HepG2 (cell line): ENCODE data around the gene ZFAND4. TPM values are rescaled to one million over a fixed set of nuclear protein-coding genes. Genes with fewer than 3 reads are reported as not detected.
"Not testable (repeated sequence)": the region's sequence is repeated elsewhere in the genome, so short reads cannot be mapped to it uniquely, and the experiment has no call there.

Experiments
- ATAC-seq: fragments of 200-7000 bp; cut with Tn5 transposase; 3 replicates; pipeline ENCODE4 v1.9.1; 2020; ENCODE audit warnings: mild to moderate bottlenecking, moderate library complexity
- BruUV-seq: library from RNA; stranded (reverse); fragments of 400-500 nt; replicated peaks from 2 replicates; lab custom pipeline; 2021; lab: Mats Ljungman, UMichigan
- CTCF ChIA-PET: fragments of 300-600 bp; formaldehyde crosslinking; extraction: SDS; loops from one replicate; lab custom pipeline; 2021; ENCODE audit warnings: low total read pairs, inconsistent platforms, low intra/inter-chr PET ratio; lab: Yijun Ruan, JAX
- POLR2A ChIA-PET: fragments of 350-600 bp; sonication (Branson Sonifier 250); formaldehyde crosslinking; loops from one replicate; lab custom pipeline; 2020; ENCODE audit warnings: antibody characterized with exemption, inconsistent platforms; lab: Yijun Ruan, JAX
- DNase-seq: peaks from one replicate; pipeline ENCODE4 v3.0.0-alpha.2; 2015; ENCODE audit warnings: low spot score
- FAIRE-seq: peaks from 3 replicates; lab custom pipeline; 2011; peaks lifted over from hg19 to GRCh38; lab: Jason Lieb, UNC
- H2AFZ ChIP-seq: one replicate; pipeline ENCODE4 v1.6.1; 2011; ENCODE audit warnings: low read length, inconsistent platforms
- H3K27ac ChIP-seq: fragments of 300-600 bp; 3 replicates; pipeline ENCODE4 v1.8.0; 2011; ENCODE audit warnings: mixed run types, mild to moderate bottlenecking, mixed read lengths, low read length, inconsistent platforms; ENCODE audit not compliant: insufficient read depth; ENCODE audit errors: extremely low read length
- H3K27me3 ChIP-seq, 2 experiments: fragments of 200-600 bp in 1 of 2; 2 replicates in 1 of 2; 3 replicates in 1 of 2; pipeline versions ENCODE4 v1.6.0 to v1.8.0; 2011; ENCODE audit warnings: low read length in 2 of 2, mild to moderate bottlenecking in 2 of 2, moderate library complexity in 2 of 2, inconsistent platforms in 1 of 2; ENCODE audit not compliant: insufficient read depth in 2 of 2, control insufficient read depth in 1 of 2
- H3K36me3 ChIP-seq, 2 experiments: fragments of 200-600 bp in 1 of 2; replicated peaks in 1 of 2; 2 replicates in 1 of 2; 3 replicates in 1 of 2; pipeline versions ENCODE4 v1.5.1 to v1.8.0; 2011; ENCODE audit warnings: low read length in 2 of 2, inconsistent platforms in 1 of 2; ENCODE audit not compliant: insufficient read depth in 2 of 2, control insufficient read depth in 1 of 2
- H3K4me1 ChIP-seq: 2 replicates; pipeline ENCODE4 v1.5.1; 2012; ENCODE audit warnings: low read length, inconsistent platforms; ENCODE audit not compliant: insufficient read depth
- H3K4me2 ChIP-seq: 2 replicates; pipeline ENCODE4 v1.6.0; 2011; ENCODE audit warnings: low read depth, low read length, inconsistent platforms
- H3K4me3 ChIP-seq, 3 experiments: fragments of 200-600 bp in 1 of 3; sonication (generic), shearing (Covaris generic) in 1 of 3; replicated peaks in 1 of 3; 2 replicates each; pipeline ENCODE4 v1.5.1; 2011 to 2016; ENCODE audit warnings: low read length in 3 of 3, inconsistent platforms in 2 of 3, low read depth in 2 of 3, mild to moderate bottlenecking in 2 of 3, control low read depth in 1 of 3, mixed read lengths in 1 of 3; ENCODE audit not compliant: insufficient read depth in 1 of 3
- H3K79me2 ChIP-seq: one replicate; pipeline ENCODE4 v1.6.1; 2011; ENCODE audit warnings: low read length, inconsistent platforms; ENCODE audit not compliant: insufficient read depth
- H3K9ac ChIP-seq: 2 replicates; pipeline ENCODE4 v1.6.0; 2011; ENCODE audit warnings: mild to moderate bottlenecking, low read depth, low read length, inconsistent platforms; ENCODE audit not compliant: insufficient read depth
- H3K9me3 ChIP-seq: 2 replicates; pipeline ENCODE4 v1.5.1; 2012; ENCODE audit warnings: mild to moderate bottlenecking, low read length
- H4K20me1 ChIP-seq: 2 replicates; pipeline ENCODE4 v1.6.0; 2011; ENCODE audit warnings: inconsistent platforms, mild to moderate bottlenecking, low read length, moderate library complexity; ENCODE audit not compliant: insufficient read depth
- ELF3 ChIP-seq: IDR thresholded peaks from 2 replicates; pipeline ENCODE4 v1.6.1; 2016; ENCODE audit warnings: missing genetic modification reagents, missing compliant biosample characterization
- SOX13 ChIP-seq, 3 experiments: fragments of 450-650 bp in 1 of 3; sonication (generic) in 1 of 3; formaldehyde crosslinking in 1 of 3; IDR thresholded peaks in 2 of 3; conservative IDR thresholded peaks in 1 of 3; 2 replicates each; pipeline versions ENCODE4 v1.5.0 to v1.6.1; 2016 to 2020; ENCODE audit warnings: antibody characterized with exemption in 1 of 3, mild to moderate bottlenecking in 1 of 3, missing compliant biosample characterization in 1 of 3, missing genetic modification reagents in 1 of 3, moderate library complexity in 1 of 3
- SOX5 ChIP-seq: IDR thresholded peaks from 2 replicates; pipeline ENCODE4 v1.6.1; 2016; ENCODE audit warnings: borderline replicate concordance
- WGBS: methylation state at CpG from one replicate; pipeline ENCODE4 v1.1.6; 2017; ENCODE audit warnings: low lambda C conversion rate; 5-methylcytosine and 5-hydroxymethylcytosine counted together
- in situ Hi-C: cut with HindIII; loops from 2 replicates; pipeline ENCODE4 v1.10.0; 2017; ENCODE audit warnings: low pct_unique_long_range_greater_than_20kb; ENCODE audit not compliant: extremely low pct_ligation_motif_present
- intact Hi-C: fragments of 100-400 bp; cut with micrococcal nuclease; formaldehyde crosslinking; loops from one replicate; pipeline ENCODE4 v1.10.0; 2022; ENCODE audit not compliant: unreplicated experiment
- polyA plus RNA-seq, 8 experiments: library from polyadenylated mRNA; depleted of rRNA in 3 of 8; stranded (reverse) in 7 of 8; unstranded in 1 of 8; fragments of >200 nt; fragmentation: Illumina TruSeq in 4 of 8; extraction: Trizol in 4 of 8; gene quantifications; 2 replicates each; pipeline versions ENCODE4 v1.2.1 to v1.2.3, GENCODE V29; 2011 to 2016; ENCODE audit warnings: low read depth in 4 of 8, missing spikeins in 1 of 8, mixed read lengths in 1 of 8; ENCODE audit not compliant: insufficient read depth in 1 of 8
- total RNA-seq, 5 experiments: library from RNA; depleted of rRNA; stranded (reverse); fragments of >200 nt; fragmentation: Illumina TruSeq; extraction: Trizol; gene quantifications; 2 replicates each; pipeline ENCODE4 v1.2.3, GENCODE V29; 2016; ENCODE audit warnings: low read depth in 1 of 5
- TF ChIP-seq, protein P1 (sequence below): IDR thresholded peaks from 2 replicates; pipeline ENCODE4 v1.4.0; 2020; ENCODE audit warnings: mild to moderate bottlenecking, missing genetic modification reagents

The ZFAND4 gene
- total and polyA plus RNA-seq, 2 of the 13 experiments (the other 11 are each of a cell fraction or from before 2014, with no cell fraction given), result 2.9 to 9.2 TPM

GRCh38 chr10:45721503-45721902 lies 48.9 kb upstream of the ZFAND4 start:
- WGBS, result 29% methylated on average over 10 of the region's 10 CpGs
- ATAC-seq, H3K36me3 ChIP-seq, H3K4me2 ChIP-seq, POLR2A ChIA-PET, H3K9me3 ChIP-seq, H3K27ac ChIP-seq, H3K79me2 ChIP-seq, in situ Hi-C loops, DNase-seq, H3K27me3 ChIP-seq, FAIRE-seq, H4K20me1 ChIP-seq, BruUV-seq, H2AFZ ChIP-seq, CTCF ChIA-PET, H3K4me3 ChIP-seq, H3K9ac ChIP-seq, intact Hi-C loops: not testable (repeated sequence)
- H3K4me1 ChIP-seq, result peaks cover 25% of the 10 kb centered on the region

- Histone ChIP-seq H3K4me2 (peak overlapping the region; percentile 18; the same call in 1 of the 2 replicates), H3K4me1 (peaks cover 32% of the 10 kb centered on the region)
- in situ Hi-C loops; H2AFZ ChIP-seq; BruUV-seq; H3K27me3 ChIP-seq; CTCF ChIA-PET; DNase-seq; H3K27ac ChIP-seq; H3K9me3 ChIP-seq; intact Hi-C loops; H3K4me3 ChIP-seq; H3K36me3 ChIP-seq; H3K79me2 ChIP-seq; FAIRE-seq; H4K20me1 ChIP-seq; H3K9ac ChIP-seq; TF ChIP-seq SOX13 (IDR thresholded peaks at IDR 0.05): not testable (repeated sequence)
- ATAC-seq, result peak; percentile 58
- POLR2A ChIA-PET, result interaction anchor here (1.5 kb wide), 1 partner anchor 45 kb away, joined by 3 read pairs; the partner anchor contains the start of gene ZFAND4
- 10% methylated on average over 1 of the region's 1 CpG for WGBS
- TF ChIP-seq, protein P1, sequence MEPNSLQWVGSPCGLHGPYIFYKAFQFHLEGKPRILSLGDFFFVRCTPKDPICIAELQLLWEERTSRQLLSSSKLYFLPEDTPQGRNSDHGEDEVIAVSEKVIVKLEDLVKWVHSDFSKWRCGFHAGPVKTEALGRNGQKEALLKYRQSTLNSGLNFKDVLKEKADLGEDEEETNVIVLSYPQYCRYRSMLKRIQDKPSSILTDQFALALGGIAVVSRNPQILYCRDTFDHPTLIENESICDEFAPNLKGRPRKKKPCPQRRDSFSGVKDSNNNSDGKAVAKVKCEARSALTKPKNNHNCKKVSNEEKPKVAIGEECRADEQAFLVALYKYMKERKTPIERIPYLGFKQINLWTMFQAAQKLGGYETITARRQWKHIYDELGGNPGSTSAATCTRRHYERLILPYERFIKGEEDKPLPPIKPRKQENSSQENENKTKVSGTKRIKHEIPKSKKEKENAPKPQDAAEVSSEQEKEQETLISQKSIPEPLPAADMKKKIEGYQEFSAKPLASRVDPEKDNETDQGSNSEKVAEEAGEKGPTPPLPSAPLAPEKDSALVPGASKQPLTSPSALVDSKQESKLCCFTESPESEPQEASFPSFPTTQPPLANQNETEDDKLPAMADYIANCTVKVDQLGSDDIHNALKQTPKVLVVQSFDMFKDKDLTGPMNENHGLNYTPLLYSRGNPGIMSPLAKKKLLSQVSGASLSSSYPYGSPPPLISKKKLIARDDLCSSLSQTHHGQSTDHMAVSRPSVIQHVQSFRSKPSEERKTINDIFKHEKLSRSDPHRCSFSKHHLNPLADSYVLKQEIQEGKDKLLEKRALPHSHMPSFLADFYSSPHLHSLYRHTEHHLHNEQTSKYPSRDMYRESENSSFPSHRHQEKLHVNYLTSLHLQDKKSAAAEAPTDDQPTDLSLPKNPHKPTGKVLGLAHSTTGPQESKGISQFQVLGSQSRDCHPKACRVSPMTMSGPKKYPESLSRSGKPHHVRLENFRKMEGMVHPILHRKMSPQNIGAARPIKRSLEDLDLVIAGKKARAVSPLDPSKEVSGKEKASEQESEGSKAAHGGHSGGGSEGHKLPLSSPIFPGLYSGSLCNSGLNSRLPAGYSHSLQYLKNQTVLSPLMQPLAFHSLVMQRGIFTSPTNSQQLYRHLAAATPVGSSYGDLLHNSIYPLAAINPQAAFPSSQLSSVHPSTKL, result peak; percentile 43
- TF ChIP-seq SOX13 (CRISPR knock-in tag; conservative IDR thresholded peaks at IDR 0.05 in 1 of 2, IDR thresholded peaks at IDR 0.05 in 1 of 2) (peak in 1 of 2 experiments; percentile 77; a peak in 2 of 4 replicates), SOX5 (CRISPR knock-in tag) (peak; percentile 53; the same call in 1 of the 2 replicates), ELF3 (CRISPR knock-in tag) (0 out of 2 replicates have a peak, but pooled peaks have one; percentile 28)
These were observed 45.1 kb upstream of the ZFAND4 start for GRCh38 chr10:45717642-45718041.

GRCh38 chr10:45717053-45717452 lies 44.5 kb upstream of the ZFAND4 start:
- whole genome bisulfite sequencing, result 32% methylated on average over 3 of the region's 3 CpGs
- BruUV-seq, H3K9ac ChIP-seq, H3K36me3 ChIP-seq, DNase-seq, H4K20me1 ChIP-seq, CTCF ChIA-PET, H3K79me2 ChIP-seq, H2AFZ ChIP-seq, intact Hi-C loops, H3K9me3 ChIP-seq, H3K4me3 ChIP-seq, H3K27me3 ChIP-seq, H3K27ac ChIP-seq, in situ Hi-C loops, FAIRE-seq, ATAC-seq: not testable (repeated sequence)
- Histone ChIP-seq H3K4me2 (peak overlapping the region; percentile 18; the same call in 1 of the 2 replicates), H3K4me1 (peaks cover 32% of the 10 kb centered on the region)
- POLR2A ChIA-PET, result interaction anchor here (1.5 kb wide), 1 partner anchor 45 kb away, joined by 3 read pairs; the partner anchor contains the start of gene ZFAND4
